GM12878 (cell line): Measurements from ENCODE around the gene ILF2. TPM values are rescaled to one million over a fixed set of nuclear protein-coding genes. Genes with fewer than 3 reads are reported as not detected.

Experiments
- BRCA1 ChIP-seq: IDR thresholded peaks from 2 replicates; pipeline ENCODE4 v1.6.1; 2011; ENCODE audit warnings: low read depth, low read length, improper control_type of control experiment
- CBFB ChIP-seq: IDR thresholded peaks from 2 replicates; pipeline ENCODE4 v1.6.1; 2016; ENCODE audit warnings: antibody characterized with exemption, low read depth
- ESRRA ChIP-seq: IDR thresholded peaks from 2 replicates; pipeline ENCODE4 v1.6.1; 2012; ENCODE audit warnings: mild to moderate bottlenecking, low read length, improper control_type of control experiment
- FOS ChIP-seq: IDR thresholded peaks from 3 replicates; pipeline ENCODE4 v1.6.1; 2011; ENCODE audit warnings: borderline replicate concordance; ENCODE audit not compliant: insufficient read length; ENCODE audit errors: extremely low read depth
- MEF2B ChIP-seq: fragments of 450-650 bp; IDR thresholded peaks from 2 replicates; pipeline ENCODE4 v1.6.1; 2018; ENCODE audit warnings: mild to moderate bottlenecking, moderate library complexity; ENCODE audit not compliant: partially characterized antibody, poor library complexity, severe bottlenecking
- RB1 ChIP-seq: fragments of 450-650 bp; formaldehyde crosslinking; IDR thresholded peaks from 2 replicates; pipeline ENCODE4 v1.6.1; 2017; ENCODE audit warnings: mild to moderate bottlenecking, borderline replicate concordance
- RFX5 ChIP-seq: IDR thresholded peaks from 2 replicates; pipeline ENCODE4 v1.6.1; 2011; ENCODE audit warnings: low read depth, low read length, improper control_type of control experiment
- TARDBP ChIP-seq: IDR thresholded peaks from 2 replicates; pipeline ENCODE4 v1.6.1; 2016; ENCODE audit warnings: borderline replicate concordance
- TCF3 ChIP-seq: IDR thresholded peaks from 2 replicates; pipeline ENCODE4 v1.6.1; 2012; ENCODE audit warnings: low read depth, mild to moderate bottlenecking, low read length, borderline replicate concordance; ENCODE audit not compliant: insufficient read depth
- ZNF687 ChIP-seq: fragments of 450-650 bp; IDR thresholded peaks from 2 replicates; pipeline ENCODE4 v1.6.1; 2017; ENCODE audit warnings: mild to moderate bottlenecking, moderate library complexity
- polyA plus RNA-seq, 11 experiments: library from polyadenylated mRNA; depleted of rRNA in 4 of 11; unstranded in 6 of 11; stranded (reverse) in 5 of 11; fragments of >200 nt; fragmentation: Nextera tagmentation in 4 of 11; fragmentation: Illumina TruSeq in 1 of 11; extraction: Ambion mirVana in 4 of 11; extraction: Trizol in 1 of 11; gene quantifications; 1 replicate in 1 of 11; 2 replicates in 10 of 11; pipeline versions ENCODE4 v1.2.1 to v1.2.3, GENCODE V29; 2011 to 2016; ENCODE audit warnings: inconsistent platforms in 2 of 11, missing spikeins in 2 of 11, low read depth in 1 of 11
- total RNA-seq, 4 experiments: library from RNA; depleted of rRNA in 3 of 4; stranded (reverse); fragments of >200 nt in 3 of 4; fragmentation: Illumina TruSeq in 1 of 4; extraction: Trizol in 1 of 4; gene quantifications; 2 replicates each; pipeline versions ENCODE4 v1.2.1 to v1.2.3, GENCODE V29; 2013 to 2021
- TF ChIP-seq, protein P1 (sequence below): IDR thresholded peaks from 2 replicates; pipeline ENCODE4 v1.6.1; 2012; ENCODE audit warnings: improper control_type of control experiment, low read depth, low read length; ENCODE audit not compliant: insufficient replicate concordance

Gene ILF2
- total and polyA plus RNA-seq, 10 of the 15 experiments (the other 5 are each of a cell fraction or from before 2014, with no cell fraction given), result 261 to 520 (median 449) TPM

DNA sequence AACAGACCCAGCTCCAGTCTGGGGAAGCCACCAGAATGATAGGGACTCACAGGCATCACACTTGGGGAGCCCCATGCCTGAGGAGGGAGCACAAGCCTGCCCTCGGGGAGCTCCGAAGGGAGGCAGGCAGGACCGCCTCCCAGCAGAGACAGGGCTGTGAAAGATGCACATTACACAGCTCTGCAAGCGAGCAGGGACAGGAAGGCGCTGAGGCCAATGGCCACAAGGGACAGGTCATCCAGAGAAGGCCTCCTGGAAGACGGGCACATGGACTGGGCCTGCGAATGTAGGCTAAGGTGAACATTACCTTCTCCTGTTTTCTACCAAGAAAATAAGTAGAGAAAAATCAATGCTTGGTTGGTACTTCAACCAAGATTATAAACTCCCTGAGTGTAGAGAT is 11.9 kb upstream of the ILF2 start (continued):
- TF ChIP-seq ZNF687 (no peak), MEF2B (no peak), BRCA1 (no peak), FOS (no peak), CBFB (no peak), RB1 (no peak), ESRRA (no peak), TCF3 (no peak), TARDBP (no peak), RFX5 (no peak)
- TF ChIP-seq, protein P1, sequence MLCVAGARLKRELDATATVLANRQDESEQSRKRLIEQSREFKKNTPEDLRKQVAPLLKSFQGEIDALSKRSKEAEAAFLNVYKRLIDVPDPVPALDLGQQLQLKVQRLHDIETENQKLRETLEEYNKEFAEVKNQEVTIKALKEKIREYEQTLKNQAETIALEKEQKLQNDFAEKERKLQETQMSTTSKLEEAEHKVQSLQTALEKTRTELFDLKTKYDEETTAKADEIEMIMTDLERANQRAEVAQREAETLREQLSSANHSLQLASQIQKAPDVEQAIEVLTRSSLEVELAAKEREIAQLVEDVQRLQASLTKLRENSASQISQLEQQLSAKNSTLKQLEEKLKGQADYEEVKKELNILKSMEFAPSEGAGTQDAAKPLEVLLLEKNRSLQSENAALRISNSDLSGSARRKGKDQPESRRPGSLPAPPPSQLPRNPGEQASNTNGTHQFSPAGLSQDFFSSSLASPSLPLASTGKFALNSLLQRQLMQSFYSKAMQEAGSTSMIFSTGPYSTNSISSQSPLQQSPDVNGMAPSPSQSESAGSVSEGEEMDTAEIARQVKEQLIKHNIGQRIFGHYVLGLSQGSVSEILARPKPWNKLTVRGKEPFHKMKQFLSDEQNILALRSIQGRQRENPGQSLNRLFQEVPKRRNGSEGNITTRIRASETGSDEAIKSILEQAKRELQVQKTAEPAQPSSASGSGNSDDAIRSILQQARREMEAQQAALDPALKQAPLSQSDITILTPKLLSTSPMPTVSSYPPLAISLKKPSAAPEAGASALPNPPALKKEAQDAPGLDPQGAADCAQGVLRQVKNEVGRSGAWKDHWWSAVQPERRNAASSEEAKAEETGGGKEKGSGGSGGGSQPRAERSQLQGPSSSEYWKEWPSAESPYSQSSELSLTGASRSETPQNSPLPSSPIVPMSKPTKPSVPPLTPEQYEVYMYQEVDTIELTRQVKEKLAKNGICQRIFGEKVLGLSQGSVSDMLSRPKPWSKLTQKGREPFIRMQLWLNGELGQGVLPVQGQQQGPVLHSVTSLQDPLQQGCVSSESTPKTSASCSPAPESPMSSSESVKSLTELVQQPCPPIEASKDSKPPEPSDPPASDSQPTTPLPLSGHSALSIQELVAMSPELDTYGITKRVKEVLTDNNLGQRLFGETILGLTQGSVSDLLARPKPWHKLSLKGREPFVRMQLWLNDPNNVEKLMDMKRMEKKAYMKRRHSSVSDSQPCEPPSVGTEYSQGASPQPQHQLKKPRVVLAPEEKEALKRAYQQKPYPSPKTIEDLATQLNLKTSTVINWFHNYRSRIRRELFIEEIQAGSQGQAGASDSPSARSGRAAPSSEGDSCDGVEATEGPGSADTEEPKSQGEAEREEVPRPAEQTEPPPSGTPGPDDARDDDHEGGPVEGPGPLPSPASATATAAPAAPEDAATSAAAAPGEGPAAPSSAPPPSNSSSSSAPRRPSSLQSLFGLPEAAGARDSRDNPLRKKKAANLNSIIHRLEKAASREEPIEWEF, result no peak
